ENCODE measurements around the gene SPATS1. TPM values are rescaled to one million over a fixed set of nuclear protein-coding genes. Genes with fewer than 3 reads are reported as not detected.

SPATS1 gene
- total RNA-seq, 1 experiment from 2014 or later: not detected

- TF ChIP-seq CTCF (IDR thresholded peaks at IDR 0.05; ENCODE audit: unreplicated experiment): no peak
- Mint-ChIP-seq H3K4me3 (ENCODE audit: unreplicated experiment) (no peak overlapping the region), H3K27ac (ENCODE audit: low read depth, unreplicated experiment) (no peak overlapping the region), H3K4me1 (ENCODE audit: insufficient read depth, unreplicated experiment) (no peaks in the 10 kb centered on the region), H3K36me3 (ENCODE audit: insufficient read depth, unreplicated experiment) (no peaks in the 10 kb centered on the region), H3K27me3 (ENCODE audit: insufficient read depth, unreplicated experiment) (peaks cover 19% of the 10 kb centered on the region), H3K9me3 (ENCODE audit: unreplicated experiment) (no peaks in the 10 kb centered on the region)
- CTCF ChIA-PET: no interaction called here
- no TSS peak for BruUV-seq (replicated peaks)
- POLR2A ChIA-PET: no interaction called here
- intact Hi-C loops (cut with micrococcal nuclease): no loop called here
- DNase-seq (ENCODE audit: unreplicated experiment): no peak
Observed at GRCh38 chr6:44352259-44352658, 9.8 kb downstream of the SPATS1 start.

- peak; percentile 13 for DNase-seq (ENCODE audit: unreplicated experiment)
- intact Hi-C loops (cut with micrococcal nuclease): no loop called here
- ChIA-PET CTCF (interaction anchor here (0.6 kb wide), 1 partner anchor 16 kb away, joined by 6 read pairs; no protein-coding TSS in a partner anchor), POLR2A (no interaction called here)
- BruUV-seq (replicated peaks): no TSS peak
- Mint-ChIP-seq H3K27ac (ENCODE audit: low read depth, unreplicated experiment) (no peak overlapping the region), H3K27me3 (ENCODE audit: insufficient read depth, unreplicated experiment) (peaks cover 29% of the 10 kb centered on the region), H3K4me1 (ENCODE audit: insufficient read depth, unreplicated experiment) (no peaks in the 10 kb centered on the region), H3K36me3 (ENCODE audit: insufficient read depth, unreplicated experiment) (no peaks in the 10 kb centered on the region), H3K4me3 (ENCODE audit: unreplicated experiment) (no peak overlapping the region), H3K9me3 (ENCODE audit: unreplicated experiment) (no peaks in the 10 kb centered on the region)
- no peak for TF ChIP-seq CTCF (IDR thresholded peaks at IDR 0.05; ENCODE audit: unreplicated experiment)
Observed at GRCh38 chr6:44353336-44353735, 10.9 kb downstream of the SPATS1 start.

GRCh38 chr6:44355640-44356039 lies 13.2 kb downstream of the SPATS1 start:
- intact Hi-C loops (cut with micrococcal nuclease): no loop called here
- no peaks in the 10 kb centered on the region for H3K9me3 Mint-ChIP-seq (ENCODE audit: unreplicated experiment)
- H3K27me3 Mint-ChIP-seq (ENCODE audit: insufficient read depth, unreplicated experiment): peaks cover 47% of the 10 kb centered on the region
- no peak for DNase-seq (ENCODE audit: unreplicated experiment)
- BruUV-seq (replicated peaks): no TSS peak
- no peaks in the 10 kb centered on the region for H3K36me3 Mint-ChIP-seq (ENCODE audit: insufficient read depth, unreplicated experiment)
- H3K4me1 Mint-ChIP-seq (ENCODE audit: insufficient read depth, unreplicated experiment): no peaks in the 10 kb centered on the region
- CTCF ChIA-PET: interaction anchor here (0.5 to 1.2 kb wide), 3 partner anchors 10 to 92 kb away, joined by 3 read pairs; partner anchors contain the start of gene AARS2
- H3K4me3 Mint-ChIP-seq (ENCODE audit: unreplicated experiment): no peak overlapping the region
- no peak for TF ChIP-seq CTCF (IDR thresholded peaks at IDR 0.05; ENCODE audit: unreplicated experiment)
- H3K27ac Mint-ChIP-seq (ENCODE audit: low read depth, unreplicated experiment): no peak overlapping the region
- POLR2A ChIA-PET: interaction anchor here (0.6 kb wide), 1 partner anchor 15 kb away, joined by 3 read pairs; no protein-coding TSS in a partner anchor

GRCh38 chr6:44356487-44356886 lies 14.0 kb downstream of the SPATS1 start:
- CTCF ChIA-PET: interaction anchor here (1.1 to 1.2 kb wide), 2 partner anchors 9 to 42 kb away, joined by 3 read pairs; no protein-coding TSS in a partner anchor
- Mint-ChIP-seq H3K4me3 (ENCODE audit: unreplicated experiment) (no peak overlapping the region), H3K9me3 (ENCODE audit: unreplicated experiment) (no peaks in the 10 kb centered on the region), H3K36me3 (ENCODE audit: insufficient read depth, unreplicated experiment) (no peaks in the 10 kb centered on the region), H3K27me3 (ENCODE audit: insufficient read depth, unreplicated experiment) (peaks cover 47% of the 10 kb centered on the region), H3K4me1 (ENCODE audit: insufficient read depth, unreplicated experiment) (no peaks in the 10 kb centered on the region), H3K27ac (ENCODE audit: low read depth, unreplicated experiment) (no peak overlapping the region)
- TF ChIP-seq CTCF (IDR thresholded peaks at IDR 0.05; ENCODE audit: unreplicated experiment): no peak
- intact Hi-C loops (cut with micrococcal nuclease): no loop called here
- POLR2A ChIA-PET: no interaction called here
- no peak for DNase-seq (ENCODE audit: unreplicated experiment)
- no TSS peak for BruUV-seq (replicated peaks)

All from MCF 10A (cell line).